T-helper 1 cell treated with Interleukin-12 subunit alpha and Interleukin-12 subunit beta and Interleukin-4 antibody, amounts not matched to agents 30 ng/mL and 1 ng/mL, for 36 hours (primary cell): ENCODE data around the gene PRR12. TPM values are rescaled to one million over a fixed set of nuclear protein-coding genes. Genes with fewer than 3 reads are reported as not detected.

Experiments used
- intact Hi-C: fragments of 100-400 bp; cut with micrococcal nuclease; formaldehyde crosslinking; loops from one replicate; pipeline ENCODE4 v1.15.1; 2024
- total RNA-seq: library from RNA; stranded (reverse); gene quantifications from 2 replicates; pipeline ENCODE4 v1.2.3, GENCODE V29; 2022

PRR12 gene
- total RNA-seq, 1 donor from 2014 or later = 42.2 TPM

GRCh38 chr19:49662011-49662410 is 71.0 kb downstream of the PRR12 start:
- intact Hi-C loops = loop anchor here (10.0 kb wide), 1 partner anchor 1487 kb away; the partner anchor contains the start of genes LIG1 and ZSWIM9

- intact Hi-C loops = loop anchor here (10.0 kb wide), 1 partner anchor 1488 kb away; the partner anchor contains the start of genes LIG1 and ZSWIM9
Observed at GRCh38 chr19:49663224-49663623, 72.2 kb downstream of the PRR12 start.

GRCh38 chr19:49664171-49665035 is 73.4 kb downstream of the PRR12 start:
- intact Hi-C loops = loop anchor here (1.0 to 10.0 kb wide), 10 partner anchors 12 to 1490 kb away; partner anchors contain the start of genes FUZ, LIG1, NOSIP and RPS11

- intact Hi-C loops = loop anchor here (1.0 to 10.0 kb wide), 8 partner anchors 11 to 1490 kb away; partner anchors contain the start of genes FUZ, LIG1, RPS11 and RRAS
Observed at GRCh38 chr19:49665036-49665350, 74.0 kb downstream of the PRR12 start.

GRCh38 chr19:49665351-49666119 is 74.6 kb downstream of the PRR12 start, which contains the start of the genes BCL2L12 and IRF3:
Gene BCL2L12, plus strand, starts transcription at chr19:49665933. Its CDS starts 760 bp downstream, at chr19:49666693.
Gene IRF3, minus strand, starts transcription at chr19:49665857. Its CDS starts 1,019 bp downstream, at chr19:49664838.
- intact Hi-C loops = loop anchor here (1.0 to 10.0 kb wide), 8 partner anchors 11 to 1491 kb away; partner anchors contain the start of genes FUZ, LIG1, RPS11 and RRAS

- intact Hi-C loops = loop anchor here (10.0 kb wide), 1 partner anchor 1491 kb away; the partner anchor contains the start of genes LIG1 and ZSWIM9
Observed at GRCh38 chr19:49666120-49666444, 75.1 kb downstream of the PRR12 start.

DNA sequence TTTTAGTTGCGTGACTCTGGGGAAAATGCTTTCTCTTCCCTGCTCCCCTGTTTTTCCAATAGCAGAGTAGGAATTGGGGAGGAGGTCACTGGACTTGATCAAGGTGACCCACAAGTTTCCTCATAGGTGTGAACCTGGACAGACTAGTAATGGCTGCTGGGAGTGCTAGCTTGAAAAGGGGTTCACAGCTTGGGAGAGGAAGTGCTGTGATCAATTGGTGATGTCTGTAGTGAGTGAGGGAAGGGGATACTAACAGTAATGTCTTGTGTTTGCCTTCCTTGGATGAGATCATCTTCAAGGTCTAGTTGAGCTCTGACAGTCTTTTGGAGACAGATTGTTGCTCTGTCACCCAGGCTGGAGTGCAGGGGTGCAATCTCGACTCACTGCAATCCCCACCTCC is 76.5 kb downstream of the PRR12 start:
- intact Hi-C loops = loop anchor here (10.0 kb wide), 1 partner anchor 1493 kb away; the partner anchor contains the start of genes LIG1 and ZSWIM9

GRCh38 chr19:49669516-49669915 is 78.5 kb downstream of the PRR12 start:
- intact Hi-C loops = loop anchor here (10.0 kb wide), 1 partner anchor 1495 kb away; the partner anchor contains the start of genes LIG1 and ZSWIM9

- intact Hi-C loops = no loop called here
Observed at GRCh38 chr19:49672131-49672919, 81.3 kb downstream of the PRR12 start.

Other genes with a start within 250 kb of the PRR12 start
- gene TEAD2, start 228.8 kb upstream of the PRR12 start, total RNA-seq = not detected in 2 replicates
- not detected in 2 replicates for gene DKKL1, start 227.3 kb upstream of the PRR12 start, total RNA-seq
- not detected in 2 replicates for gene KASH5, start 202.9 kb upstream of the PRR12 start, total RNA-seq
- gene PTH2, start 167.7 kb upstream of the PRR12 start, total RNA-seq = not detected in 2 replicates
- gene GFY, start 165.8 kb upstream of the PRR12 start, total RNA-seq = not detected in 2 replicates
- gene SLC17A7, start 149.7 kb upstream of the PRR12 start, total RNA-seq = 0.07 and 0.15 TPM in 2 replicates
- gene PIH1D1, start 139.4 kb upstream of the PRR12 start, total RNA-seq = 136 TPM in 2 replicates
- gene ALDH16A1, start 138.0 kb upstream of the PRR12 start, total RNA-seq = 33.7 and 34.2 TPM in 2 replicates
- gene FLT3LG, start 117.0 kb upstream of the PRR12 start, total RNA-seq = 319 and 325 TPM in 2 replicates
- gene RPL13A, start 103.6 kb upstream of the PRR12 start, total RNA-seq = 2,098 and 2,177 TPM in 2 replicates
- 1,814 and 1,819 TPM in 2 replicates for gene RPS11, start 94.7 kb upstream of the PRR12 start, total RNA-seq
- 10.1 and 11.0 TPM in 2 replicates for gene FCGRT, start 78.5 kb upstream of the PRR12 start, total RNA-seq
- 1.9 and 2.0 TPM in 2 replicates for gene RCN3, start 63.2 kb upstream of the PRR12 start, total RNA-seq
- gene NOSIP, start 10.6 kb upstream of the PRR12 start, total RNA-seq = 214 and 215 TPM in 2 replicates
- 0.88 and 1.4 TPM in 2 replicates for gene PRRG2, start 9.9 kb upstream of the PRR12 start, total RNA-seq
- 12.0 and 13.0 TPM in 2 replicates for gene RRAS, start 49.0 kb downstream of the PRR12 start, total RNA-seq
- 72.1 and 73.2 TPM in 2 replicates for gene SCAF1, start 51.0 kb downstream of the PRR12 start, total RNA-seq
- gene IRF3, start 74.7 kb downstream of the PRR12 start, total RNA-seq = 151 and 158 TPM in 2 replicates
- gene BCL2L12, start 74.8 kb downstream of the PRR12 start, total RNA-seq = 58.4 and 62.9 TPM in 2 replicates
- 186 and 189 TPM in 2 replicates for gene PRMT1, start 86.1 kb downstream of the PRR12 start, total RNA-seq
- 3.9 and 4.4 TPM in 2 replicates for gene ADM5, start 98.4 kb downstream of the PRR12 start, total RNA-seq
- gene CPT1C, start 99.9 kb downstream of the PRR12 start, total RNA-seq = 4.3 and 5.1 TPM in 2 replicates
- gene TSKS, start 172.1 kb downstream of the PRR12 start, total RNA-seq = 3.5 and 4.0 TPM in 2 replicates
- gene AP2A1, start 175.8 kb downstream of the PRR12 start, total RNA-seq = 72.1 and 74.0 TPM in 2 replicates
- gene FUZ, start 222.1 kb downstream of the PRR12 start, total RNA-seq = 10.0 and 11.7 TPM in 2 replicates
- 57.8 and 59.5 TPM in 2 replicates for gene MED25, start 227.1 kb downstream of the PRR12 start, total RNA-seq